ENCODE data around the gene CAPZB. TPM values are rescaled to one million over a fixed set of nuclear protein-coding genes. Genes with fewer than 3 reads are reported as not detected.
"Not testable (repeated sequence)": the region's sequence is repeated elsewhere in the genome, so short reads cannot be mapped to it uniquely, and the experiment has no call there.

The CAPZB gene
- total and polyA plus RNA-seq, 7 donors: 179 to 284 (median 224) TPM

DNA sequence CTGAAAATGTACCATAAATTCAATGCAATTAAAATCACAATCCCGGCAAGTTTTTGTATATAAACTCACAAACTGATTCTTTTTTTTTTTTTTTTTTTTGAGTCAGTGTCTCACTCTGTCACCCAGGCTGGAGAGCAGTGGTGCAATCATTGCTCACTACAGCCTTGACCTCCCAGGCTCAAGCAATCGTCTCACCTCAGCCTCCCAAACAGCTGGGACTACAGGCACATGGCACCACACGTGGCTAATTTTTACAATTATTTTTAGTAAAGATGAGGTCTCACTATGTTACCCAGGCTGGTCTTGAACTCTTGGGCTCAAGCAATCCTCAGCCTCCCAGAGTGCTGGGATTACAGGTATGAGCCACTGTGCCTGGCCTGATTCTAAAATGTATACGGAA is 12.1 kb upstream of the CAPZB start:
- intact Hi-C loops (cut with DNase I); H3K27me3 ChIP-seq (ENCODE audit: insufficient read depth in 3 of 3, low read length in 2 of 3); H3K9me3 ChIP-seq; H3K4me1 ChIP-seq; H3K4me3 ChIP-seq; H3K27ac ChIP-seq; DNase-seq; ATAC-seq; H3K36me3 ChIP-seq (ENCODE audit: insufficient read depth in 1 of 2, low read depth in 1 of 2): not testable (repeated sequence)
- WGBS, 3 donors: 63 to 93% (median 83%) methylated on average over 4 of the region's 4 CpGs

DNA sequence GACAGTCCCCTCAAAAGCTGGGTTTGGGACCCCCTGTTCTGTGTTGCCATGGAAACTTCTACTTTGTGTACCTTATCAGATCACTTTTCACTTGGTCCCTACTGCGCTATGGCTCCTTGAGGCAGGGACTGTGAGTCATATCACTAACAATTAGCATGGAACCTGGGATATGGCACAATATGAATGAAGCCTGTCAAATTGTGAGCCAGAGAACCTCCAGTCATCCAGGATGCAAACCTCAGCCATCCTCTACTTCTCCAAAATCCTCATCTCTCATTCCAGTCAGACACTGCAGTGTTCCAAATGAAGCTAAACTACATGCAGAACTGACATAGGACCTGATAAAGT is 11.2 kb upstream of the CAPZB start:
- 89 to 100% (median 97%) methylated on average over 1 of the region's 1 CpG for WGBS, 3 donors
- H3K27me3 ChIP-seq (ENCODE audit: insufficient read depth in 3 of 3, low read length in 2 of 3): no peaks in the 10 kb centered on the region
- no peak overlapping the region for H3K27ac ChIP-seq
- H3K4me3 ChIP-seq: no peak overlapping the region
- no peak for ATAC-seq
- DNase-seq: no peak
- H3K4me1 ChIP-seq: peaks cover 6% of the 10 kb centered on the region
- intact Hi-C loops (cut with DNase I): no loop called here
- H3K36me3 ChIP-seq (ENCODE audit: insufficient read depth in 1 of 2, low read depth in 1 of 2): no peaks in the 10 kb centered on the region
- no peak for TF ChIP-seq CTCF (IDR thresholded peaks at IDR 0.05)
- no peaks in the 10 kb centered on the region for H3K9me3 ChIP-seq

- Histone ChIP-seq H3K36me3 (ENCODE audit: insufficient read depth in 1 of 2, low read depth in 1 of 2) (no peaks in the 10 kb centered on the region), H3K9me3 (no peaks in the 10 kb centered on the region), H3K4me3 (no peak overlapping the region), H3K4me1 (peaks cover 6% of the 10 kb centered on the region), H3K27me3 (ENCODE audit: insufficient read depth in 3 of 3, low read length in 2 of 3) (no peaks in the 10 kb centered on the region), H3K27ac (peak overlapping the region; percentile 59)
- intact Hi-C loops (cut with DNase I): no loop called here
- DNase-seq: no peak
- ATAC-seq: no peak
- WGBS, 3 donors: 19 to 44% (median 27%) methylated on average over 3 of the region's 3 CpGs
- TF ChIP-seq CTCF (IDR thresholded peaks at IDR 0.05): no peak
Measured at GRCh38 chr1:19495799-19496526, 10.6 kb upstream of the CAPZB start.

- Histone ChIP-seq H3K27me3 (ENCODE audit: insufficient read depth in 3 of 3, low read length in 2 of 3) (no peaks in the 10 kb centered on the region), H3K4me3 (no peak overlapping the region), H3K27ac (peak overlapping the region; percentile 59), H3K9me3 (no peaks in the 10 kb centered on the region), H3K4me1 (peaks cover 6% of the 10 kb centered on the region), H3K36me3 (ENCODE audit: insufficient read depth in 1 of 2, low read depth in 1 of 2) (no peaks in the 10 kb centered on the region)
- 67 to 82% (median 72%) methylated on average over 11 of the region's 11 CpGs for WGBS, 3 donors
- DNase-seq: no peak
- intact Hi-C loops (cut with DNase I): no loop called here
- TF ChIP-seq CTCF (IDR thresholded peaks at IDR 0.05): no peak
- peak in 2 of 4 donors; percentile 43 to 65 for ATAC-seq
Measured at GRCh38 chr1:19495000-19495656, 9.8 kb upstream of the CAPZB start.

GRCh38 chr1:19493547-19493946 is 8.2 kb upstream of the CAPZB start:
- H3K27ac ChIP-seq: no peak overlapping the region
- H3K4me1 ChIP-seq: peaks cover 6% of the 10 kb centered on the region
- 48 to 97% (median 94%) methylated on average over 2 of the region's 2 CpGs for WGBS, 3 donors
- no peaks in the 10 kb centered on the region for H3K36me3 ChIP-seq (ENCODE audit: insufficient read depth in 1 of 2, low read depth in 1 of 2)
- TF ChIP-seq CTCF (IDR thresholded peaks at IDR 0.05): no peak
- H3K9me3 ChIP-seq: no peaks in the 10 kb centered on the region
- H3K4me3 ChIP-seq: no peak overlapping the region
- ATAC-seq (no peak), DNase-seq (no peak)
- intact Hi-C loops (cut with DNase I): no loop called here
- no peaks in the 10 kb centered on the region for H3K27me3 ChIP-seq (ENCODE audit: insufficient read depth in 3 of 3, low read length in 2 of 3)
